Subcutaneous adipose tissue (tissue), 4 donors: ENCODE results near the gene BMP5. TPM values are rescaled to one million over a fixed set of nuclear protein-coding genes. Genes with fewer than 3 reads are reported as not detected.

ENCODE experiments used
- total RNA-seq, 4 donors: library from RNA; depleted of rRNA; stranded (reverse); fragments of >200 nt; gene quantifications; one replicate each; pipeline ENCODE4 v1.1.0, GENCODE V29; 2016
- TF ChIP-seq, protein P1 (sequence below): fragments of 450-650 bp; IDR thresholded peaks from one replicate; pipeline ENCODE4 v1.5.1; 2016; ENCODE audit warnings: low read depth, mild to moderate bottlenecking, control low read depth, antibody characterized with exemption, moderate library complexity

BMP5 gene
- total RNA-seq, 4 donors from 2014 or later, result 2.6 to 5.8 (median 2.9) TPM; not detected in 1

DNA sequence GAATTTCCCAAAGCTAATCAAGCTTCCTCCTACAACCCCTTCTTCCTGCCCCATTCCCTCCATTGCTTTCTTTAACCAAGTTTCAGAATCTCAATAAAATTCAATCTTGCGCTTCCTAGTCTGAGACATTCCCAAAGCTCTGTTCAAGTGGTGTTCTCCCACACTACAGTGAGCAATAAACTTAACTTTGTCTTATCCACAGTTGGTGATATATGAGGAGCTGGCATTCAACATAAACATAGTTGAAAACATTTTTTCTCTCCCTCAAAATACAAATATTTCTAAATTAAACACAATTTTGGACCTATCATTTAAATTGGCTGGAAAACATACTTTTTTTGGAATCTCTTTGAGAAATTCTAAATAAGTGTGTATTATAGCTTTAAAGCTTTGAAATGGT, 166.7 kb downstream of the BMP5 start:
- TF ChIP-seq, protein P1, sequence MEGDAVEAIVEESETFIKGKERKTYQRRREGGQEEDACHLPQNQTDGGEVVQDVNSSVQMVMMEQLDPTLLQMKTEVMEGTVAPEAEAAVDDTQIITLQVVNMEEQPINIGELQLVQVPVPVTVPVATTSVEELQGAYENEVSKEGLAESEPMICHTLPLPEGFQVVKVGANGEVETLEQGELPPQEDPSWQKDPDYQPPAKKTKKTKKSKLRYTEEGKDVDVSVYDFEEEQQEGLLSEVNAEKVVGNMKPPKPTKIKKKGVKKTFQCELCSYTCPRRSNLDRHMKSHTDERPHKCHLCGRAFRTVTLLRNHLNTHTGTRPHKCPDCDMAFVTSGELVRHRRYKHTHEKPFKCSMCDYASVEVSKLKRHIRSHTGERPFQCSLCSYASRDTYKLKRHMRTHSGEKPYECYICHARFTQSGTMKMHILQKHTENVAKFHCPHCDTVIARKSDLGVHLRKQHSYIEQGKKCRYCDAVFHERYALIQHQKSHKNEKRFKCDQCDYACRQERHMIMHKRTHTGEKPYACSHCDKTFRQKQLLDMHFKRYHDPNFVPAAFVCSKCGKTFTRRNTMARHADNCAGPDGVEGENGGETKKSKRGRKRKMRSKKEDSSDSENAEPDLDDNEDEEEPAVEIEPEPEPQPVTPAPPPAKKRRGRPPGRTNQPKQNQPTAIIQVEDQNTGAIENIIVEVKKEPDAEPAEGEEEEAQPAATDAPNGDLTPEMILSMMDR, result no peak

DNA sequence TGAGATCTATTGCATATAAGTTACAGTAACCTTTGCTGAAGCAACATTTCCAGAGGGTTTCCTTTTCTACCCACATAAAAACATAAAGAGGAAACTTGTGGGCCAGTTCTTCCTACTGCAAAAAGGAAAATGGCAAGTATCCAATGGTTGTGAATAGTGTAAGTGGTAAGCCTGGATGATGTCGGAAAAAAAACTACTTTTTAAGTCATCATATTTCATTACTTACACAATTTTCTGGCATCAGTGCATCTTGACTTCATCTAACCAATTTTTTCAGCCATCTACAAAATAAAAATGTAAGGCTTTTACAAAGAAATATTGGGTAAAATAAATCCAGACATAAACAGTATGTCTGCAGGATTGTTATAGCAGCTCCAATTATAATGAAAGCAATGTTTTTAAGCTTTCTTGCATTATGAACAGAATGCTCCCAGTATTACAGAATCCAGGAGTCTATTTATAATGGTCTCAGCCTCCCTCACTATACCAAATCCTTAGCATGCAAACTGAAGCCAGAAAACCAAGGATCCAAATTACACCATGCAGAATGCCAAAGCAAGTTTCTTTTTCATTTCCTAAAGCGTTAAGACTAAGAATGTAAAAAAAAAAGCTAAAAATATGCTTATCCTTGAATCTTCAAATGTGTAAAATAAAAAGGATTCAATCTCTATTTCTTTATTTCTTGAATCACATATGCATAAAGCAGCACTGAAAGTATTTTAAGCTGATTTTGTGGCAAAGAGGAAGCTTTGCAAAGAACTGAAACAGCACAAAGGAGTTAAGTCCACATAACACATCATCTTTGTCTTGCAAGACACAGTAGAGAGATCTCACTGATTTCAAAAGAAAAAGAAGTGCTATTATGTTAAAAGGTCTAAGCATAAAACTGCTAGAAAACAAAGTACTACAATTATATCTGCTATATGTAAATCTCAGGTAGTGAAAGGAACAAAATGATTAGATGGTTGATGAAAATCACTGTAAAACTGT, 169.6 kb downstream of the BMP5 start:
- TF ChIP-seq, protein P1, result no peak

DNA sequence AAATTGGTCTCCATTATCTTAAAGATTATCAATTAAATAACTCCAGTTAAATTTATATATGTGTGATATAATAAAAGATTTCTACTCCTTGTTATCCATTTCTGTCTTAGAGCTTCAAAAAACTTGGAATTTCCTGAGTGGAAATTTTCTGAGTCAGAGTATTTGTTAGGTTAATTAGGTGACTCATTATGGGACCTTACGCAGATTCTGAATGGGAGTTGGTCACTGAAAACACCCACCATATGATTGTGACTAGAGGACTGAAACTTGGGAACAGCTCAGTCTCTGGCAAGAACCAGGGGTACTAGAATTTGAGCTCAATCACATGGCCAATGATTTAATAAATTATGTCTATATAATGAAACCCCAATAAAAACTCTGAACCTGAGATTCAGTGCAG, 171.0 kb downstream of the BMP5 start:
- TF ChIP-seq, protein P1, result no peak
